OCI-LY7 (cell line): ENCODE results near the gene CCDC186. TPM values are rescaled to one million over a fixed set of nuclear protein-coding genes. Genes with fewer than 3 reads are reported as not detected.

ENCODE experiments used
- BruUV-seq: library from RNA; stranded (reverse); fragments of 400-500 nt; replicated peaks from 2 replicates; lab custom pipeline; 2021; lab: Mats Ljungman, UMichigan
- CTCF ChIA-PET: fragments of 300-600 bp; sonication (Branson Sonifier 250); formaldehyde crosslinking; loops from one replicate; lab custom pipeline; 2022; ENCODE audit warnings: antibody characterized with exemption; ENCODE audit not compliant: unreplicated experiment; lab: Charles Lee
- POLR2A ChIA-PET: fragments of 300-600 bp; sonication (Branson Sonifier 250); formaldehyde crosslinking; loops from one replicate; lab custom pipeline; 2022; ENCODE audit warnings: antibody characterized with exemption; lab: Charles Lee
- DNase-seq: peaks from one replicate; pipeline ENCODE4 v3.0.0-alpha.2; 2015; ENCODE audit warnings: low spot score
- H2AFZ ChIP-seq: fragments of 200-600 bp; sonication (generic), shearing (Covaris generic); 2 replicates; pipeline ENCODE4 v1.6.1; 2014; ENCODE audit warnings: mild to moderate bottlenecking, antibody characterized with exemption, low read length, moderate library complexity
- H3K27ac ChIP-seq: fragments of 200-600 bp; sonication (generic); 2 replicates; pipeline ENCODE4 v1.5.1; 2014; ENCODE audit warnings: mixed run types, low read depth, mild to moderate bottlenecking, moderate library complexity, low read length, inconsistent platforms; ENCODE audit not compliant: poor library complexity, severe bottlenecking
- H3K36me3 ChIP-seq: fragments of 200-600 bp; sonication (generic); 2 replicates; pipeline ENCODE4 v1.6.1; 2014; ENCODE audit warnings: mild to moderate bottlenecking, antibody characterized with exemption, low read length, moderate library complexity, mixed read lengths; ENCODE audit not compliant: insufficient read depth
- H3K4me1 ChIP-seq: fragments of 200-600 bp; sonication (generic); 2 replicates; pipeline ENCODE4 v1.5.1; 2014; ENCODE audit warnings: mild to moderate bottlenecking, low read length; ENCODE audit not compliant: insufficient read depth, poor library complexity, severe bottlenecking
- H3K4me2 ChIP-seq: fragments of 200-600 bp; sonication (generic); 2 replicates; pipeline ENCODE4 v1.6.1; 2014; ENCODE audit warnings: mild to moderate bottlenecking, low read length
- H3K4me3 ChIP-seq: fragments of 200-600 bp; sonication (generic); 2 replicates; pipeline ENCODE4 v1.5.1; 2014; ENCODE audit warnings: mild to moderate bottlenecking, low read depth, low read length; ENCODE audit not compliant: poor library complexity, severe bottlenecking
- H3K79me2 ChIP-seq: fragments of 200-600 bp; sonication (generic); 2 replicates; pipeline ENCODE4 v1.6.1; 2016; ENCODE audit warnings: low read depth, mild to moderate bottlenecking, low read length, moderate library complexity, mixed read lengths; ENCODE audit not compliant: insufficient read depth
- H3K9me2 ChIP-seq: fragments of 200-600 bp; sonication (generic); 2 replicates; pipeline ENCODE4 v1.6.1; 2016; ENCODE audit warnings: mild to moderate bottlenecking, low read length, mixed read lengths; ENCODE audit not compliant: insufficient read depth
- H3K9me3 ChIP-seq: fragments of 200-600 bp; sonication (generic); 2 replicates; pipeline ENCODE4 v1.6.1; 2014; ENCODE audit warnings: mild to moderate bottlenecking, mixed run types, low read length, mixed read lengths
- H4K20me1 ChIP-seq: fragments of 200-600 bp; sonication (generic); 2 replicates; pipeline ENCODE4 v1.6.1; 2014; ENCODE audit warnings: mild to moderate bottlenecking, antibody characterized with exemption, low read length, moderate library complexity, mixed read lengths; ENCODE audit not compliant: insufficient read depth
- CTCF ChIP-seq: fragments of 200-600 bp; sonication (generic); conservative IDR thresholded peaks from 2 replicates; pipeline ENCODE4 v1.5.1; 2014; ENCODE audit warnings: mild to moderate bottlenecking, antibody characterized with exemption, low read length, moderate library complexity, mixed read lengths
- EZH2phosphoT487 ChIP-seq: fragments of 200-600 bp; sonication (generic); IDR thresholded peaks from 2 replicates; pipeline ENCODE4 v1.6.1; 2018; ENCODE audit warnings: low read depth, borderline replicate concordance, mild to moderate bottlenecking, mixed run types, antibody characterized with exemption, low read length, moderate library complexity, mixed read lengths
- intact Hi-C: fragments of 100-400 bp; cut with micrococcal nuclease; formaldehyde crosslinking; loops from one replicate; pipeline ENCODE4 v1.10.0; 2022; ENCODE audit not compliant: unreplicated experiment
- total RNA-seq, 2 experiments: library from RNA; depleted of rRNA in 1 of 2; stranded (reverse); fragments of >200 nt in 1 of 2; shearing (Covaris generic) in 1 of 2; gene quantifications; 2 replicates each; pipeline ENCODE4 v1.2.3, GENCODE V29; 2014 to 2022

The CCDC186 gene
- total RNA-seq, 2 experiments from 2014 or later = 5.3 to 13.1 TPM

- Histone ChIP-seq H3K4me2 (no peak overlapping the region), H3K27ac (no peak overlapping the region), H4K20me1 (no peaks in the 10 kb centered on the region), H3K9me3 (no peaks in the 10 kb centered on the region), H3K79me2 (no peaks in the 10 kb centered on the region), H3K4me1 (peaks cover 28% of the 10 kb centered on the region), H3K4me3 (no peak overlapping the region), H3K9me2 (no peaks in the 10 kb centered on the region), H3K36me3 (no peaks in the 10 kb centered on the region), H2AFZ (no peak overlapping the region)
- ChIA-PET CTCF (interaction anchor here (1.1 kb wide), 1 partner anchor 300 kb away, joined by 7 read pairs; no protein-coding TSS in a partner anchor), POLR2A (interaction anchor here (0.6 to 1.1 kb wide), 7 partner anchors 8 to 886 kb away, joined by 3 to 6 read pairs (median 5); no protein-coding TSS in a partner anchor)
- no peak for DNase-seq
- no TSS peak for BruUV-seq
- TF ChIP-seq EZH2phosphoT487 (no peak), CTCF (no peak)
- intact Hi-C loops = loop anchor here (2.0 kb wide), 1 partner anchor 179 kb away; no protein-coding TSS in a partner anchor
Measured at GRCh38 chr10:114102256-114102655, 71.7 kb downstream of the CCDC186 start.

DNA sequence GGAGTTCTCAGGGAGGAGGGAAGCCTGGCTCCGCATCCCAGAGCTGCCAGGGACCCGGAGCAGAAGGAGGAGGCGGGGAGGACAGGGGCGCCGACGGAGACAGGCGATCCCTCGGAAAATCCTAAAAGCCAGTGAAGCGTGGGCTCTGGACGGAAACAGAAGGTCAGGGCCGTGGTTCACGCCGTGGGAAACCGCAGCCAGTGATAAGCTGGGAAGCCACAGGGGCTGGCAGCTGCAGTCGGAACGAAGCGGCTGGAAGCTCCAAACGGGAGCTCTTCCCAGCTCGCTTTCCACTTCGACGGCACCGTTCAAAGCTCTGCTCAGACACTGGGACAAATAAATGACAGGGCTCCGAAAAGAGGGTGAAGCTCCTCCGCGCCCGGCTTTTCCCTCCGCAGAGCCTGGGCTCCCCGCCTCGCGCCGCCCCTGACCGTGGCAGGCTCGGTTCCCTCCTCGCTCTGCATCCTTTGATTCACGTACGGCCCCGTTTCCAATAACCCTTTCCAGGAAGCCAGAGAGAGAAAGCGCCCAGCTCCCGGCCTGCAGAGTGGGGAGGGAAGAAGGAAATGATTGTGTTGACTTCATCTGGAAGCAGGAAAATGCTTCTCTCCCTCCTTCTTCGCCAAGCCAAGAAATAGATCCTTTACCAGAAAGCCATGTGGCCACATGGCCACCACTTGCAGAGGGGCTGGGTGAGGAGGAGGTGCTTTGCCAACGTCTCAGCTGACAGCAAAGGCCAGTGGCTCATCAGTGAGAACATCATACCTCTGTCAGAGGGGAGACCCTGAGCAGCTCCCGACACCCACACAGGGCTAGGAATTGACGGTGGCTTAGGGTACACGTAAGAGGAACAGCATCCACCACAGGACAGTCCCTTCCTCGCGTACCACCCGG lies 72.9 kb downstream of the CCDC186 start:
- Histone ChIP-seq H3K9me2 (no peaks in the 10 kb centered on the region), H3K27ac (no peak overlapping the region), H3K4me3 (no peak overlapping the region), H3K4me2 (no peak overlapping the region), H3K79me2 (no peaks in the 10 kb centered on the region), H3K36me3 (no peaks in the 10 kb centered on the region), H4K20me1 (no peaks in the 10 kb centered on the region), H2AFZ (no peak overlapping the region), H3K4me1 (peaks cover 40% of the 10 kb centered on the region), H3K9me3 (no peaks in the 10 kb centered on the region)
- CTCF ChIA-PET = interaction anchor here (1.1 kb wide), 1 partner anchor 298 kb away, joined by 7 read pairs; no protein-coding TSS in a partner anchor
- no peak for TF ChIP-seq EZH2phosphoT487
- DNase-seq = no peak
- intact Hi-C loops = no loop called here
- BruUV-seq = no TSS peak
- POLR2A ChIA-PET = interaction anchor here (0.5 to 1.2 kb wide), 3 partner anchors 73 to 237 kb away, joined by 3 to 5 read pairs (median 4); partner anchors contain the start of gene CCDC186

- ChIA-PET CTCF (interaction anchor here (0.7 to 1.1 kb wide), 2 partner anchors 9 to 174 kb away, joined by 3 to 4 read pairs; no protein-coding TSS in a partner anchor), POLR2A (interaction anchor here (0.6 to 1.5 kb wide), 6 partner anchors 16 to 235 kb away, joined by 3 to 8 read pairs (median 3); partner anchors contain the start of gene CCDC186)
- Histone ChIP-seq H3K27ac (no peak overlapping the region), H3K9me3 (peaks cover 8% of the 10 kb centered on the region; the same call in 1 of the 2 replicates), H3K4me2 (peak overlapping the region; percentile 63), H4K20me1 (no peaks in the 10 kb centered on the region), H3K79me2 (no peaks in the 10 kb centered on the region), H3K36me3 (no peaks in the 10 kb centered on the region; the same call in 1 of the 2 replicates), H3K4me3 (no peak overlapping the region), H3K4me1 (peaks cover 52% of the 10 kb centered on the region), H3K9me2 (no peaks in the 10 kb centered on the region), H2AFZ (peak overlapping the region; percentile 62; the same call in 1 of the 2 replicates)
- intact Hi-C loops = loop anchor here (1.0 to 5.0 kb wide), 5 partner anchors 54 to 245 kb away; partner anchors contain the start of genes ADRB1, DCLRE1A and NHLRC2
- DNase-seq = no peak
- TF ChIP-seq CTCF (no peak), EZH2phosphoT487 (no peak)
- BruUV-seq = no TSS peak
Measured at GRCh38 chr10:114096864-114097263, 77.1 kb downstream of the CCDC186 start.
